ENCODE results near the gene CBLC.

- TF ChIP-seq EZH2phosphoT487 (IDR thresholded peaks at IDR 0.05; ENCODE audit: insufficient read depth, low read depth) (no peak), EZH2 (IDR thresholded peaks at IDR 0.05; ENCODE audit: insufficient read depth, poor library complexity, severe bottlenecking) (no peak)
Observed at GRCh38 chr19:44745887-44746600, 31.6 kb upstream of the CBLC start.
